HG03103 (cell line): ENCODE data around the gene NFIB.

Source experiments
- ATAC-seq: cut with Tn5 transposase; IDR thresholded peaks from one replicate; pipeline ENCODE4 v1.9.1; 2021; ENCODE audit warnings: low read depth; ENCODE audit not compliant: unreplicated experiment

The NFIB gene

GRCh38 chr9:14250794-14251153 lies 63.2 kb downstream of the NFIB start:
- ATAC-seq: no peak

- no peak for ATAC-seq
Observed at GRCh38 chr9:14249527-14249926, 64.4 kb downstream of the NFIB start.

GRCh38 chr9:14248149-14248548 lies 65.8 kb downstream of the NFIB start:
- ATAC-seq: no peak

GRCh38 chr9:14247577-14247976 lies 66.4 kb downstream of the NFIB start:
- ATAC-seq: no peak

GRCh38 chr9:14246951-14247350 lies 67.0 kb downstream of the NFIB start:
- no peak for ATAC-seq

GRCh38 chr9:14245901-14246525 lies 67.9 kb downstream of the NFIB start:
- ATAC-seq: no peak

GRCh38 chr9:14243514-14244042 lies 70.4 kb downstream of the NFIB start:
- no peak for ATAC-seq

- ATAC-seq: no peak
Observed at GRCh38 chr9:14242150-14242805, 71.7 kb downstream of the NFIB start.

- ATAC-seq: no peak
Observed at GRCh38 chr9:14240537-14240936, 73.4 kb downstream of the NFIB start.

- ATAC-seq: no peak
Observed at GRCh38 chr9:14238518-14238917, 75.4 kb downstream of the NFIB start.

- ATAC-seq: no peak
Observed at GRCh38 chr9:14238079-14238478, 75.9 kb downstream of the NFIB start.

GRCh38 chr9:14236591-14236990 lies 77.3 kb downstream of the NFIB start:
- ATAC-seq: no peak

GRCh38 chr9:14232111-14232510 lies 81.8 kb downstream of the NFIB start:
- ATAC-seq: no peak

GRCh38 chr9:14231196-14231990 lies 82.5 kb downstream of the NFIB start:
- ATAC-seq: no peak

- ATAC-seq: no peak
Observed at GRCh38 chr9:14228602-14229001, 85.3 kb downstream of the NFIB start.

GRCh38 chr9:14226855-14227532 lies 86.9 kb downstream of the NFIB start:
- ATAC-seq: no peak

- no peak for ATAC-seq
Observed at GRCh38 chr9:14223081-14223480, 90.9 kb downstream of the NFIB start.

GRCh38 chr9:14222149-14222835 lies 91.6 kb downstream of the NFIB start:
- ATAC-seq: no peak

GRCh38 chr9:14221558-14221957 lies 92.4 kb downstream of the NFIB start:
- no peak for ATAC-seq

GRCh38 chr9:14221119-14221518 lies 92.8 kb downstream of the NFIB start:
- no peak for ATAC-seq
